MCF 10A (cell line): ENCODE results near the gene WFDC1. TPM values are rescaled to one million over a fixed set of nuclear protein-coding genes. Genes with fewer than 3 reads are reported as not detected.

ENCODE experiments used
- BruUV-seq: library from RNA; stranded (reverse); fragments of 400-500 nt; replicated peaks from 2 replicates; lab custom pipeline; 2021; lab: Mats Ljungman, UMichigan
- CTCF ChIA-PET: fragments of 300-600 bp; sonication (Branson Sonifier 250); formaldehyde crosslinking; extraction: SDS; loops from one replicate; lab custom pipeline; 2021; ENCODE audit warnings: antibody characterized with exemption, inconsistent platforms; lab: Yijun Ruan, JAX
- POLR2A ChIA-PET: fragments of 300-600, 350-650 bp; sonication (Branson Sonifier 250); formaldehyde crosslinking; extraction: SDS; loops from one replicate; lab custom pipeline; 2020; ENCODE audit warnings: antibody characterized with exemption, inconsistent platforms; lab: Yijun Ruan, JAX
- DNase-seq: peaks from one replicate; pipeline ENCODE4 v3.0.0-alpha.2; 2018; ENCODE audit not compliant: unreplicated experiment
- H3K27ac Mint-ChIP-seq: one replicate; pipeline ENCODE4 v1.8.0; 2022; ENCODE audit warnings: mild to moderate bottlenecking, low read depth, mixed read lengths; ENCODE audit not compliant: unreplicated experiment
- H3K27me3 Mint-ChIP-seq: one replicate; pipeline ENCODE4 v1.8.0; 2022; ENCODE audit warnings: mixed read lengths; ENCODE audit not compliant: insufficient read depth, unreplicated experiment
- H3K36me3 Mint-ChIP-seq: one replicate; pipeline ENCODE4 v1.8.0; 2022; ENCODE audit warnings: mild to moderate bottlenecking, moderate library complexity, mixed read lengths; ENCODE audit not compliant: insufficient read depth, unreplicated experiment
- H3K4me1 Mint-ChIP-seq: one replicate; pipeline ENCODE4 v1.8.0; 2022; ENCODE audit warnings: mixed read lengths; ENCODE audit not compliant: insufficient read depth, unreplicated experiment
- H3K4me3 Mint-ChIP-seq: one replicate; pipeline ENCODE4 v1.8.0; 2022; ENCODE audit warnings: mild to moderate bottlenecking, moderate library complexity, mixed read lengths; ENCODE audit not compliant: unreplicated experiment
- H3K9me3 Mint-ChIP-seq: one replicate; pipeline ENCODE4 v1.8.0; 2022; ENCODE audit warnings: mixed read lengths; ENCODE audit not compliant: unreplicated experiment
- CTCF ChIP-seq: fragments of 200-600 bp; IDR thresholded peaks from one replicate; pipeline ENCODE4 v1.8.0; 2022; ENCODE audit warnings: antibody characterized with exemption, mild to moderate bottlenecking; ENCODE audit not compliant: unreplicated experiment
- intact Hi-C: fragments of 100-400 bp; cut with micrococcal nuclease; formaldehyde crosslinking; loops from 2 replicates; pipeline ENCODE4 v1.14.1; 2022
- total RNA-seq: library from RNA; stranded (reverse); gene quantifications from 2 replicates; pipeline ENCODE4 v1.2.3, GENCODE V29; 2022

WFDC1 gene
- total RNA-seq, 1 experiment from 2014 or later: not detected

GRCh38 chr16:84329843-84330684, 35.4 kb downstream of the WFDC1 start:
- intact Hi-C loops: no loop called here
- TF ChIP-seq CTCF: no peak
- no TSS peak for BruUV-seq
- Mint-ChIP-seq H3K27ac (no peak overlapping the region), H3K4me3 (no peak overlapping the region), H3K4me1 (no peaks in the 10 kb centered on the region), H3K9me3 (no peaks in the 10 kb centered on the region), H3K27me3 (peaks cover 10% of the 10 kb centered on the region), H3K36me3 (no peaks in the 10 kb centered on the region)
- ChIA-PET POLR2A (no interaction called here), CTCF (no interaction called here)
- DNase-seq: no peak

- ChIA-PET CTCF (no interaction called here), POLR2A (no interaction called here)
- Mint-ChIP-seq H3K9me3 (no peaks in the 10 kb centered on the region), H3K27me3 (peaks cover 10% of the 10 kb centered on the region), H3K4me3 (no peak overlapping the region), H3K27ac (no peak overlapping the region), H3K36me3 (no peaks in the 10 kb centered on the region), H3K4me1 (no peaks in the 10 kb centered on the region)
- no TSS peak for BruUV-seq
- intact Hi-C loops: no loop called here
- TF ChIP-seq CTCF: no peak
- no peak for DNase-seq
Observed at GRCh38 chr16:84330685-84331050, 36.0 kb downstream of the WFDC1 start.

- POLR2A ChIA-PET: no interaction called here
- Mint-ChIP-seq H3K27me3 (peaks cover 10% of the 10 kb centered on the region), H3K4me1 (no peaks in the 10 kb centered on the region), H3K36me3 (no peaks in the 10 kb centered on the region), H3K9me3 (peaks cover 4% of the 10 kb centered on the region), H3K27ac (no peak overlapping the region), H3K4me3 (no peak overlapping the region)
- TF ChIP-seq CTCF: no peak
- no peak for DNase-seq
- BruUV-seq: no TSS peak
- intact Hi-C loops: no loop called here
- CTCF ChIA-PET: no interaction called here
Observed at GRCh38 chr16:84331998-84332780, 37.5 kb downstream of the WFDC1 start.

GRCh38 chr16:84332975-84333684, 38.5 kb downstream of the WFDC1 start:
- no peak overlapping the region for H3K4me3 Mint-ChIP-seq
- H3K4me1 Mint-ChIP-seq: no peaks in the 10 kb centered on the region
- peaks cover 2% of the 10 kb centered on the region for H3K27me3 Mint-ChIP-seq
- DNase-seq: peak; percentile 33
- no peak overlapping the region for H3K27ac Mint-ChIP-seq
- TF ChIP-seq CTCF: no peak
- peaks cover 7% of the 10 kb centered on the region for H3K9me3 Mint-ChIP-seq
- intact Hi-C loops: no loop called here
- BruUV-seq: no TSS peak
- CTCF ChIA-PET: no interaction called here
- POLR2A ChIA-PET: no interaction called here
- H3K36me3 Mint-ChIP-seq: no peaks in the 10 kb centered on the region
